ENCODE results near the gene SLC38A8. TPM values are rescaled to one million over a fixed set of nuclear protein-coding genes. Genes with fewer than 3 reads are reported as not detected.
A peak's percentile ranks its signal among the peaks of the same experiment; 100 is the strongest.

SLC38A8 gene
- total and polyA plus RNA-seq, 2 donors (not counting 1 experiment from before 2014, with no cell fraction given) = not detected

- peaks cover 6% of the 10 kb centered on the region for H3K4me1 Mint-ChIP-seq
- peak overlapping the region; percentile 21 for H3K4me3 Mint-ChIP-seq
- Histone ChIP-seq H3K9me3 (ENCODE audit: control extremely low read depth in 1 of 3, control insufficient read depth in 2 of 3, insufficient read depth in 1 of 3, low read length in 2 of 3) (no peaks in the 10 kb centered on the region), H3K4me2 (replicated peaks; ENCODE audit: low read depth, low read length, poor library complexity, severe bottlenecking) (no peak overlapping the region), H3K9ac (ENCODE audit: low read length) (no peak overlapping the region), H3K27me3 (replicated peaks in 1 of 4; ENCODE audit: control extremely low read depth in 1 of 4, control insufficient read depth in 3 of 4, insufficient read depth in 4 of 4, low read length in 3 of 4) (peaks cover 0 to 17% (median 5%) of the 10 kb centered on the region in 4 experiments), H4K20me1 (ENCODE audit: control insufficient read depth, insufficient read depth, low read length, poor library complexity, severe bottlenecking) (no peaks in the 10 kb centered on the region), H2AFZ (ENCODE audit: insufficient read depth, low read depth, low read length, poor library complexity, severe bottlenecking) (no peak overlapping the region), H3K4me1 (ENCODE audit: control insufficient read depth in 2 of 2, insufficient read depth in 2 of 2, low read length in 2 of 2) (peaks cover 0 to 4% of the 10 kb centered on the region in 2 donors), H3K79me2 (ENCODE audit: control insufficient read depth, insufficient read depth, low read length) (no peaks in the 10 kb centered on the region), H3K27ac (ENCODE audit: low read length in 2 of 2) (no peak overlapping the region), H3K36me3 (replicated peaks in 1 of 2; ENCODE audit: control extremely low read depth in 1 of 2, control insufficient read depth in 1 of 2, extremely low read depth in 1 of 2, insufficient read depth in 2 of 2, low read length in 1 of 2) (no peaks in the 10 kb centered on the region), H3K4me3 (ENCODE audit: control extremely low read depth in 1 of 5, extremely low read depth in 1 of 5, insufficient read depth in 1 of 5, low read depth in 2 of 5, low read length in 4 of 5) (no peak overlapping the region)
- intact Hi-C loops (cut with micrococcal nuclease) = no loop called here
- TF ChIP-seq CTCF (IDR thresholded peaks at IDR 0.05) (no peak), EZH2 (IDR thresholded peaks at IDR 0.05; ENCODE audit: borderline replicate concordance, insufficient read depth, low read depth, low read length, poor library complexity, severe bottlenecking) (no peak)
- POLR2A ChIA-PET = no interaction called here
- WGBS (ENCODE audit: insufficient coverage) = 48% methylated on average over 16 of the region's 18 CpGs
- H3K27me3 Mint-ChIP-seq = peaks cover 10% of the 10 kb centered on the region
- H3K9me3 Mint-ChIP-seq (ENCODE audit: insufficient read depth) = no peaks in the 10 kb centered on the region
- no peak for ATAC-seq (ENCODE audit: low read depth)
- no peak overlapping the region for H3K27ac Mint-ChIP-seq
- CTCF ChIA-PET = interaction anchor here (1.1 kb wide), 1 partner anchor 12 kb away, joined by 3 read pairs; no protein-coding TSS in a partner anchor
- no peak for DNase-seq
Measured at GRCh38 chr16:83969771-83970429, 72.7 kb downstream of the SLC38A8 start.

- ATAC-seq (ENCODE audit: low read depth) (no peak), DNase-seq (no peak)
- H3K4me1 Mint-ChIP-seq = peaks cover 6% of the 10 kb centered on the region
- TF ChIP-seq EZH2 (IDR thresholded peaks at IDR 0.05; ENCODE audit: borderline replicate concordance, insufficient read depth, low read depth, low read length, poor library complexity, severe bottlenecking) (no peak), CTCF (IDR thresholded peaks at IDR 0.05) (no peak)
- POLR2A ChIA-PET = no interaction called here
- no peaks in the 10 kb centered on the region for H3K36me3 ChIP-seq (replicated peaks in 1 of 2; ENCODE audit: control extremely low read depth in 1 of 2, control insufficient read depth in 1 of 2, extremely low read depth in 1 of 2, insufficient read depth in 2 of 2, low read length in 1 of 2)
- peaks cover 0 to 4% of the 10 kb centered on the region in 2 donors for H3K4me1 ChIP-seq (ENCODE audit: control insufficient read depth in 2 of 2, insufficient read depth in 2 of 2, low read length in 2 of 2)
- intact Hi-C loops (cut with micrococcal nuclease) = no loop called here
- no peak overlapping the region for H3K27ac ChIP-seq (ENCODE audit: low read length in 2 of 2)
- peak overlapping the region; percentile 41 for H3K4me3 Mint-ChIP-seq
- no peak overlapping the region for H3K9ac ChIP-seq (ENCODE audit: low read length)
- no peak overlapping the region for H3K4me2 ChIP-seq (replicated peaks; ENCODE audit: low read depth, low read length, poor library complexity, severe bottlenecking)
- no peaks in the 10 kb centered on the region for H3K9me3 Mint-ChIP-seq (ENCODE audit: insufficient read depth)
- no peaks in the 10 kb centered on the region for H3K79me2 ChIP-seq (ENCODE audit: control insufficient read depth, insufficient read depth, low read length)
- peaks cover 0 to 17% (median 5%) of the 10 kb centered on the region in 4 experiments for H3K27me3 ChIP-seq (replicated peaks in 1 of 4; ENCODE audit: control extremely low read depth in 1 of 4, control insufficient read depth in 3 of 4, insufficient read depth in 4 of 4, low read length in 3 of 4)
- no peak overlapping the region for H3K27ac Mint-ChIP-seq
- H3K9me3 ChIP-seq (ENCODE audit: control extremely low read depth in 1 of 3, control insufficient read depth in 2 of 3, insufficient read depth in 1 of 3, low read length in 2 of 3) = no peaks in the 10 kb centered on the region
- H4K20me1 ChIP-seq (ENCODE audit: control insufficient read depth, insufficient read depth, low read length, poor library complexity, severe bottlenecking) = no peaks in the 10 kb centered on the region
- CTCF ChIA-PET = no interaction called here
- no peak overlapping the region for H2AFZ ChIP-seq (ENCODE audit: insufficient read depth, low read depth, low read length, poor library complexity, severe bottlenecking)
- peaks cover 10% of the 10 kb centered on the region for H3K27me3 Mint-ChIP-seq
- WGBS (ENCODE audit: insufficient coverage) = 15% methylated on average over 34 of the region's 45 CpGs
- H3K4me3 ChIP-seq (ENCODE audit: control extremely low read depth in 1 of 5, extremely low read depth in 1 of 5, insufficient read depth in 1 of 5, low read depth in 2 of 5, low read length in 4 of 5) = no peak overlapping the region
Measured at GRCh38 chr16:83968891-83969649, 73.5 kb downstream of the SLC38A8 start.
